ENCODE results near the gene FKBP3.

FKBP3 gene

DNA sequence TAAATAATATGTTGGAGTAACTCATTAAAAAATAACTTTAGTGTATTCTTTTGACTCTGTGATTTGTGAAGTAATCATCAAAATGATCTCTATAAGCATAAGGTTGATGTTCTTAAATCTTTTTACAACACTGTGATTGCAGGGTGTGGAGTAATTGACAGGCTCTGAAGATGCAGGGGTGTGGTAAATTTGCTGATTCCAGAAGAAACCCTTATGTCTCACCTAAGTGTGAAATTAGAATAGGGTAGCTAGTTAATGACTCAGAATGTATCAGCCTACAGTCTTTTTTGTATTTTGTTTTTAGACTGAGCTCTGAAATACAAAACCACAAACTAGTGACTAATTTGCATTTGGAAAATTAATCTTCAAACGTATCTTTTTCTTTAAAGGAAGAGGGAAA is 44.5 kb downstream of the FKBP3 start:
- no peak for TF ChIP-seq SIN3A (IDR thresholded peaks at IDR 0.05; ENCODE audit: borderline replicate concordance, insufficient read depth, low read length)

DNA sequence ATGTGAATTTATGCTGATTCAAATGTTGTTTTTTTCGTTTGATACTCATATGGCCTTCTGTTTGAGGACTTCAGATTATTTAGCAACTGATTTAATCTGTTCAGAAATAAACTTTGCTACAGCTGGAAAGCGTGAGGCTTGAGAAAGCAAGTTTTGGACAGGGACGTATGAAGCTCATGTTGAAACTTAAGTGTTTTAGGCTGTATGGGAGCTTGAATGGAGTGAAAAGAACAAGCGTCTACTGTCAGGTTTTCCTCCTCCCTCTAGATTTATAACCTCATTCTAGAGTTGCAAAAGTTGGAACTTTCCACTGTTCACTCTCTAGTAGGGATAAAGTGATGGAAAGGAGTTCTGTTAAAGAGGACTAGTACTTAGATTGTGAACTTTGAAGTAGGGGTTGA is 49.3 kb downstream of the FKBP3 start:
- TF ChIP-seq SIN3A (IDR thresholded peaks at IDR 0.05; ENCODE audit: borderline replicate concordance, insufficient read depth, low read length) (no peak), TAF1 (IDR thresholded peaks at IDR 0.05; ENCODE audit: borderline replicate concordance, insufficient read depth, low read length) (no peak), POLR2AphosphoS5 (IDR thresholded peaks at IDR 0.05; ENCODE audit: low read depth, low read length) (no peak), REST (IDR thresholded peaks at IDR 0.05; ENCODE audit: insufficient read depth in 1 of 2, low read depth in 2 of 2, low read length in 2 of 2) (no peak), FOXP2 (optimal IDR thresholded peaks at IDR 0.05; ENCODE audit: borderline replicate concordance, extremely low read depth, extremely low read length, insufficient read depth) (no peak)

DNA sequence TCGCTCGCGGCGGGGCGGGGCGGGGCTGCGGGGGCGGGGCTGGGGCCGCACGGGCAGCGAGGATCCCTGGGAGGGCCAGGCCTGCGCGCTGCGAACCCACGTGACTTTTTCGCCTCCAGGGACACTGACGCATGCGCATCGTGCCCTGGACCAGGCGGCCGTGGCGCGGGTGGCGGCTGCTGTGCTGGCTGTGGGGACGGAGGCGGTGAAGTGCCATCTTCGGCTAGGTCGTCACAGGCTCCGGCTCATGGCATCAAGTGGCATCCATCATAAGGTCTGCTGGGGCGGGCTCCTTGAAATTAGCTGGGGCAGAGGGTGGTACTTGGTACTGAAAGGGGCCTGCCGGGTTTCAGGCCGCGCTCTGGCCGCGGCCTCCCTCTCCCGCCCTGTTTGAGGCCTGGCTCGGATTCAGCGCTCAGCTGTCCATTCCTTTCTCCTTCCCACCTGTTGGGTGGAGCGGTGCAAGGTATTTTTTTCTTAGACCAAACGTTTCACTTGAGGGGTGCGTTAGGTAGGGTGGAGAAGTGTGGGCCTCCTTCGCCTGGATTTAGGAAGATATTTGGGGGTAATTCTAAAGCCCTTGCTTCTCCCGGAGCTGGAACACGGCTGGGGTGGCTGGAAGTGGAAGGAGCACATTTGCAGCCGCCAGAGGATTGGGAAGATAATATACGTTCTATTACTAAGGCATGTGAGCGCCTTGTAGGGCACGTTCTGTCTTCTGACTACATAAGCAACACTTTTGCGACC is 50.1 kb downstream of the FKBP3 start, which contains the start of gene PRPF39:
PRPF39 (plus strand) TSS at position 141 of the 747 bp plus-strand sequence. CDS start 11,124 bp downstream, outside the sequence.
- peak; percentile 71 for TF ChIP-seq POLR2AphosphoS5 (IDR thresholded peaks at IDR 0.05; ENCODE audit: low read depth, low read length)
- no peak for TF ChIP-seq REST (IDR thresholded peaks at IDR 0.05; ENCODE audit: insufficient read depth in 1 of 2, low read depth in 2 of 2, low read length in 2 of 2)
- no peak for TF ChIP-seq SIN3A (IDR thresholded peaks at IDR 0.05; ENCODE audit: borderline replicate concordance, insufficient read depth, low read length)
- TF ChIP-seq TAF1 (IDR thresholded peaks at IDR 0.05; ENCODE audit: borderline replicate concordance, insufficient read depth, low read length), result peak; percentile 37; the same call in 1 of the 2 replicates
- peak; percentile 27 for TF ChIP-seq FOXP2 (optimal IDR thresholded peaks at IDR 0.05; ENCODE audit: borderline replicate concordance, extremely low read depth, extremely low read length, insufficient read depth)

- TF ChIP-seq FOXP2 (optimal IDR thresholded peaks at IDR 0.05; ENCODE audit: borderline replicate concordance, extremely low read depth, extremely low read length, insufficient read depth), result no peak
- TF ChIP-seq SIN3A (IDR thresholded peaks at IDR 0.05; ENCODE audit: borderline replicate concordance, insufficient read depth, low read length), result no peak
- no peak for TF ChIP-seq TAF1 (IDR thresholded peaks at IDR 0.05; ENCODE audit: borderline replicate concordance, insufficient read depth, low read length)
- no peak for TF ChIP-seq POLR2AphosphoS5 (IDR thresholded peaks at IDR 0.05; ENCODE audit: low read depth, low read length)
- TF ChIP-seq REST (IDR thresholded peaks at IDR 0.05; ENCODE audit: insufficient read depth in 1 of 2, low read depth in 2 of 2, low read length in 2 of 2), result no peak
These were observed 50.7 kb downstream of the FKBP3 start for GRCh38 chr14:45083617-45083975.

- TF ChIP-seq FOXP2 (optimal IDR thresholded peaks at IDR 0.05; ENCODE audit: borderline replicate concordance, extremely low read depth, extremely low read length, insufficient read depth) (no peak), REST (IDR thresholded peaks at IDR 0.05; ENCODE audit: insufficient read depth in 1 of 2, low read depth in 2 of 2, low read length in 2 of 2) (no peak), SIN3A (IDR thresholded peaks at IDR 0.05; ENCODE audit: borderline replicate concordance, insufficient read depth, low read length) (no peak), POLR2AphosphoS5 (IDR thresholded peaks at IDR 0.05; ENCODE audit: low read depth, low read length) (no peak), TAF1 (IDR thresholded peaks at IDR 0.05; ENCODE audit: borderline replicate concordance, insufficient read depth, low read length) (no peak)
These were observed 51.9 kb downstream of the FKBP3 start for GRCh38 chr14:45082420-45082819.

Data from PFSK-1 (cell line).